MM.1S (cell line): ENCODE measurements around the gene TMC3.

Experiments used
- DNase-seq: peaks from one replicate; pipeline ENCODE4 v3.0.0-alpha.2; 2015
- H2AFZ ChIP-seq: fragments of 300-600 bp; sonication (generic); 2 replicates; pipeline ENCODE4 v1.6.0; 2016; ENCODE audit warnings: antibody characterized with exemption, low read length
- H3F3A ChIP-seq: fragments of 300-600 bp; sonication (generic); 2 replicates; pipeline ENCODE4 v1.6.1; 2016; ENCODE audit warnings: mild to moderate bottlenecking, antibody characterized with exemption, low read length, moderate library complexity, mixed read lengths; ENCODE audit not compliant: insufficient read depth
- H3K27ac ChIP-seq: fragments of 300-600 bp; sonication (generic); 2 replicates; pipeline ENCODE4 v1.5.1; 2016; ENCODE audit warnings: mild to moderate bottlenecking, low read length
- H3K27me3 ChIP-seq: fragments of 300-600 bp; sonication (generic); replicated peaks from 2 replicates; pipeline ENCODE4 v1.6.0; 2016; ENCODE audit warnings: low read length; ENCODE audit not compliant: insufficient read depth
- H3K36me3 ChIP-seq: fragments of 300-600 bp; sonication (generic); replicated peaks from 2 replicates; pipeline ENCODE4 v1.6.1; 2016; ENCODE audit warnings: mild to moderate bottlenecking, low read length, mixed read lengths; ENCODE audit not compliant: insufficient read depth
- H3K4me1 ChIP-seq: fragments of 300-600 bp; sonication (generic); 2 replicates; pipeline ENCODE4 v1.6.1; 2016; ENCODE audit warnings: low read length, mixed read lengths
- H3K4me2 ChIP-seq: fragments of 300-600 bp; sonication (generic); 2 replicates; pipeline ENCODE4 v1.6.0; 2016; ENCODE audit warnings: low read depth, low read length
- H3K4me3 ChIP-seq: fragments of 300-600 bp; sonication (generic); 2 replicates; pipeline ENCODE4 v1.5.1; 2016; ENCODE audit warnings: low read length, mixed read lengths
- H3K79me2 ChIP-seq: fragments of 300-600 bp; sonication (generic); 2 replicates; pipeline ENCODE4 v1.6.1; 2016; ENCODE audit warnings: mixed run types, low read length, mixed read lengths
- H3K9ac ChIP-seq: fragments of 300-600 bp; sonication (generic); 2 replicates; pipeline ENCODE4 v1.6.1; 2016; ENCODE audit warnings: low read length, mixed read lengths
- H3K9me2 ChIP-seq: fragments of 300-600 bp; sonication (generic); replicated peaks from 2 replicates; pipeline ENCODE4 v1.6.1; 2016; ENCODE audit warnings: mild to moderate bottlenecking, low read length, mixed read lengths; ENCODE audit not compliant: insufficient read depth
- H3K9me3 ChIP-seq: fragments of 300-600 bp; sonication (generic); replicated peaks from 2 replicates; pipeline ENCODE4 v1.6.1; 2016; ENCODE audit warnings: mild to moderate bottlenecking, low read length, mixed read lengths; ENCODE audit not compliant: insufficient read depth
- H4K20me1 ChIP-seq: fragments of 300-600 bp; sonication (generic); 2 replicates; pipeline ENCODE4 v1.6.1; 2016; ENCODE audit warnings: mild to moderate bottlenecking, low read length, moderate library complexity, mixed read lengths; ENCODE audit not compliant: insufficient read depth
- EZH2 ChIP-seq: fragments of 300-600 bp; sonication (generic); optimal IDR thresholded peaks from 2 replicates; pipeline ENCODE3; 2017; ENCODE audit warnings: low read depth, mild to moderate bottlenecking, antibody characterized with exemption, low read length, mixed read lengths
- EZH2phosphoT487 ChIP-seq: fragments of 300-600 bp; sonication (generic); IDR thresholded peaks from 2 replicates; pipeline ENCODE4 v1.6.1; 2018; ENCODE audit warnings: antibody characterized with exemption, low read length
- TF ChIP-seq, protein P1 (sequence below): fragments of 300-600 bp; sonication (generic); IDR thresholded peaks from 2 replicates; pipeline ENCODE4 v1.5.1; 2016; ENCODE audit warnings: antibody characterized with exemption, low read length, mixed read lengths

Gene TMC3

DNA sequence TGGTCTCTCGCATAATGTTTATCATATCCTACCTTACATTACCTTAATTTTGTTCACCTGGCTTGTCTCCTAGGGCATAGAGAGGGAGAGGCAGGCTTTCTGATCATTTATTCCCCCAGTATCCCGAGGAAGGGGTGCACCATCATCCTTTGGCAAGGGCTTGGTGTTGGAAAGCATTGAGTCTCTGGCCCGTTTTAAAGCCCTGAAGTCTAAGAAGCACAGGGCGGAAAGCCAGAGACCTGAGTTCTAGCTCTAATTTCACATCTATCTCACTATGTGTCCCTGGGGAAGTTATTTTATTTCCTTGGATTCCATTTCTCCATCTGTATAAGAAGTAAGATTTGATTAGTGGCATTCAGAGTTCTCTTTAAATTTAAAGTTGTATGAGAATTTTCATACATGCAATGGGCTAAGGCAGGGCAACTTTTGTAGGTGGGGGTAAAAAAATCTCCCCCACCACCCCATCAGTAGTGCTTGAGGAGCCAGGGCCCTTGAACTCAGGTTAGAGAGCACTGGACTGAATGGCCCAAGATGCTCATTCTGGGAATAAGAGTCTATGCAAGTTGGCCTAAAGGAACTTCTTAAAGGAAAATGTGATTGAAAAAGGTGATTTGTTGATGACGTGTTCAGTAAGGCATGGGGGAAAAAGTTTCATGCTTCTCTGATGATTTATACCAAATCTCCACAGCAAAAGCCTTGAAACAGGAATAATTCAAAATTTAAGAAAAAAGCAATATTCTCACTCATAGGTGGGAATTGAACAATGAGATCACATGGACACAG is 10.1 kb downstream of the TMC3 start:
- Histone ChIP-seq H4K20me1 (no peaks in the 10 kb centered on the region), H2AFZ (no peak overlapping the region), H3K4me2 (no peak overlapping the region), H3K79me2 (no peaks in the 10 kb centered on the region), H3K9ac (no peak overlapping the region), H3K27ac (no peak overlapping the region), H3K9me2 (no peaks in the 10 kb centered on the region), H3K27me3 (no peaks in the 10 kb centered on the region), H3K4me1 (no peaks in the 10 kb centered on the region), H3F3A (no peaks in the 10 kb centered on the region), H3K36me3 (no peaks in the 10 kb centered on the region), H3K4me3 (no peak overlapping the region), H3K9me3 (no peaks in the 10 kb centered on the region)
- TF ChIP-seq, protein P1, sequence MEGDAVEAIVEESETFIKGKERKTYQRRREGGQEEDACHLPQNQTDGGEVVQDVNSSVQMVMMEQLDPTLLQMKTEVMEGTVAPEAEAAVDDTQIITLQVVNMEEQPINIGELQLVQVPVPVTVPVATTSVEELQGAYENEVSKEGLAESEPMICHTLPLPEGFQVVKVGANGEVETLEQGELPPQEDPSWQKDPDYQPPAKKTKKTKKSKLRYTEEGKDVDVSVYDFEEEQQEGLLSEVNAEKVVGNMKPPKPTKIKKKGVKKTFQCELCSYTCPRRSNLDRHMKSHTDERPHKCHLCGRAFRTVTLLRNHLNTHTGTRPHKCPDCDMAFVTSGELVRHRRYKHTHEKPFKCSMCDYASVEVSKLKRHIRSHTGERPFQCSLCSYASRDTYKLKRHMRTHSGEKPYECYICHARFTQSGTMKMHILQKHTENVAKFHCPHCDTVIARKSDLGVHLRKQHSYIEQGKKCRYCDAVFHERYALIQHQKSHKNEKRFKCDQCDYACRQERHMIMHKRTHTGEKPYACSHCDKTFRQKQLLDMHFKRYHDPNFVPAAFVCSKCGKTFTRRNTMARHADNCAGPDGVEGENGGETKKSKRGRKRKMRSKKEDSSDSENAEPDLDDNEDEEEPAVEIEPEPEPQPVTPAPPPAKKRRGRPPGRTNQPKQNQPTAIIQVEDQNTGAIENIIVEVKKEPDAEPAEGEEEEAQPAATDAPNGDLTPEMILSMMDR, result no peak
- no peak for TF ChIP-seq EZH2phosphoT487
- no peak for TF ChIP-seq EZH2
- DNase-seq, result no peak

DNA sequence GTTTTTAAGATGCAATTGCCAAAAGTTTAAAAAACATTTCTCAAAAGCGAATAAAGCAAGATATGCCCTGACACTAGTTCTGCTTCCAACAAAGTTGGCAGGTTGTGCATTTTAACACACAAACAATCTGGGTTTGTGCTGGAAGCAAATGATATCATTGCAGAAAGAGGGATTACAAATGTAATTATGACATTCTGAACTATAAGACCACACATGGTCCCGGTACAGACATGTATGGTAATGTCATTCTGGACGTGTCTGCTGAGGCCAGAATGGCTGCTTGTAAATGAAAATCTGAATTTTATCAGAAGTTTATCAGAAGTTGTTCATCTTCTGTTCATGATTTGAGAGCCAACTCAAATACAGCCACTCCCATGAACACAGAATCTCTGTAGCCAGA is 10.7 kb downstream of the TMC3 start:
- no peaks in the 10 kb centered on the region for H3K79me2 ChIP-seq
- H3K9me3 ChIP-seq, result no peaks in the 10 kb centered on the region
- no peaks in the 10 kb centered on the region for H3F3A ChIP-seq
- no peaks in the 10 kb centered on the region for H4K20me1 ChIP-seq
- H3K4me1 ChIP-seq, result no peaks in the 10 kb centered on the region
- H2AFZ ChIP-seq, result no peak overlapping the region
- no peak overlapping the region for H3K4me2 ChIP-seq
- no peaks in the 10 kb centered on the region for H3K9me2 ChIP-seq
- TF ChIP-seq, protein P1, result no peak
- no peak for TF ChIP-seq EZH2
- TF ChIP-seq EZH2phosphoT487, result no peak
- DNase-seq, result no peak
- H3K27me3 ChIP-seq, result no peaks in the 10 kb centered on the region
- no peak overlapping the region for H3K4me3 ChIP-seq
- no peak overlapping the region for H3K9ac ChIP-seq
- H3K27ac ChIP-seq, result no peak overlapping the region
- no peaks in the 10 kb centered on the region for H3K36me3 ChIP-seq

DNA sequence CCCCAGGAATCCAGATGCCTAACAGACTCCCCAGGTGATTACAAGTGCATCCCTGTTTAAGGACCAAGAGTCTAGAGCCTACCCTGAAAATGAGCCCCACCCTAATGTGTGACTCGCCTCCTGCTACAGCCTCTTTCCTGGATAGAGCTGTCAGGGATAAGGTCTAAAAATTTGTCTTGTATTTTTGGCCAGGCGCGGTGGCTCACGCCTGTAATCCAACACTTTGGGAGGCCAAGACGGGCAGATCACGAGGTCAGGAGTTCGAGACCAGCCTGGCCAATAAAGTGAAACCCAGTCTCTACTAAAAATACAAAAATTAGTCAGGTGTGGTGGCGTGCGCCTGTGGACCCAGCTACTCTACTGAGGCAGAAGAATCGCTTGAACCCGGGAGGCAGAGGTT is 11.2 kb downstream of the TMC3 start:
- H3K9ac ChIP-seq, result no peak overlapping the region
- TF ChIP-seq EZH2, result no peak
- no peak for TF ChIP-seq EZH2phosphoT487
- TF ChIP-seq, protein P1, result no peak
- no peaks in the 10 kb centered on the region for H4K20me1 ChIP-seq
- DNase-seq, result no peak
- H3K4me1 ChIP-seq, result no peaks in the 10 kb centered on the region
- H3K9me3 ChIP-seq, result no peaks in the 10 kb centered on the region
- H3K9me2 ChIP-seq, result no peaks in the 10 kb centered on the region
- H3K36me3 ChIP-seq, result no peaks in the 10 kb centered on the region
- H3K4me2 ChIP-seq, result no peak overlapping the region
- no peak overlapping the region for H3K27ac ChIP-seq
- H3K4me3 ChIP-seq, result no peak overlapping the region
- H3K27me3 ChIP-seq, result no peaks in the 10 kb centered on the region
- H2AFZ ChIP-seq, result no peak overlapping the region
- H3K79me2 ChIP-seq, result no peaks in the 10 kb centered on the region
- H3F3A ChIP-seq, result no peaks in the 10 kb centered on the region
